OCI-LY1 (cell line): ENCODE measurements around the gene ZNF165.
"Not testable (repeated sequence)": the region's sequence is repeated elsewhere in the genome, so short reads cannot be mapped to it uniquely, and the experiment has no call there.

Experiments
- CTCF ChIP-seq: fragments of 200-600 bp; sonication (generic), shearing (Covaris generic); IDR thresholded peaks from 2 replicates; pipeline ENCODE4 v1.5.1; 2017; ENCODE audit warnings: mild to moderate bottlenecking, antibody characterized with exemption, low read length, moderate library complexity, mixed read lengths
- EZH2 ChIP-seq: fragments of 200-600 bp; sonication (generic), shearing (Covaris generic); IDR thresholded peaks from 2 replicates; pipeline ENCODE4 v1.8.0; 2017; ENCODE audit warnings: borderline replicate concordance, mixed run types, mild to moderate bottlenecking, antibody characterized with exemption, low read length, moderate library complexity, mixed read lengths

GRCh38 chr6:28070968-28071367 is 9.4 kb upstream of the ZNF165 start:
- TF ChIP-seq EZH2, CTCF: not testable (repeated sequence)
